Measurements from ENCODE around the gene PSD2.

Gene PSD2

DNA sequence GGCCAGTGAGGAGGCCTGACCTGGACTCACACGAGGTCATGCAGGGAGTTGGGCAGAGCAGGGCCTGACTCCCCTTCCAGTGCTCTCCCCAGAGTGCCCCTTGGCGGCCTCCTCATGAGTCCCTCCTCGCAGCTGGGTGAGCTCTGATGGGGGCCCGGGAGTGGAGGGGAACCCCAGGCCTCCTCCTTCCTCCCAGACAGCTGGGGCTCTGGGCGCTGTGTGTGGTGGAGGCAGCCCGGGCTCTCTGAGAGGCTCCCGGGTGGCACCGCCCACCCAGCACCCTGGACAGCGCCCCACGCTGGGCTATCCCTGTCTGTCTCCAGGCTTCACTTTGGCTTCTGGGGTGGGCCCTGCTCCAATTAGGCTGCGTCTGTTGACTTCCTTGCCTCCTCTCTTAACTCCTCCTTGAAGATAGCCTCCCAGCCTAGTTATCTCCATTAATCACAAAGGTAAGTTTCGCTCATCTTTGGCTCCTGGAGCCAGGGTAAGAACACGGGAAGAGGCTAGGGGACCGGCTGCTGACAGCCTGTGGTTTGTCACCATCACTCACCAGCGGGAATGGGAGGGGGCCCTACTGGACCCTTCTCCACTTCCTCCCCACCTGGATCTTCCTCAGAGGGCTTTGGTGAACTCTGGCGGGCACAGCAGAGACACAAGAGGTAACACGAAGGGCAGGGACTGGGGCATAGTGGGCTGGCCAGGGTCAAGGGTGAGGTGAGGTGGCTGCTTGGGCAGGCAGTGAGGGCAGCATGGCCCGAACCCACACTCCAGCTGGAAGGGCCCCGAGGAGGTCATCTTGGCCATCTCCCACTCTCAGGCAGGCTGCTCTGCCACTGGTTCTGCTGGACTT, 13.1 kb downstream of the PSD2 start:
- Histone ChIP-seq H3K36me3 (ENCODE audit: insufficient read depth, low read length) (no peaks in the 10 kb centered on the region), H3K4me1 (ENCODE audit: insufficient read depth, low read length) (no peaks in the 10 kb centered on the region), H3K9me3 (ENCODE audit: control insufficient read depth, insufficient read depth, low read length) (no peaks in the 10 kb centered on the region), H3K9ac (ENCODE audit: low read depth, low read length) (no peak overlapping the region)

DNA sequence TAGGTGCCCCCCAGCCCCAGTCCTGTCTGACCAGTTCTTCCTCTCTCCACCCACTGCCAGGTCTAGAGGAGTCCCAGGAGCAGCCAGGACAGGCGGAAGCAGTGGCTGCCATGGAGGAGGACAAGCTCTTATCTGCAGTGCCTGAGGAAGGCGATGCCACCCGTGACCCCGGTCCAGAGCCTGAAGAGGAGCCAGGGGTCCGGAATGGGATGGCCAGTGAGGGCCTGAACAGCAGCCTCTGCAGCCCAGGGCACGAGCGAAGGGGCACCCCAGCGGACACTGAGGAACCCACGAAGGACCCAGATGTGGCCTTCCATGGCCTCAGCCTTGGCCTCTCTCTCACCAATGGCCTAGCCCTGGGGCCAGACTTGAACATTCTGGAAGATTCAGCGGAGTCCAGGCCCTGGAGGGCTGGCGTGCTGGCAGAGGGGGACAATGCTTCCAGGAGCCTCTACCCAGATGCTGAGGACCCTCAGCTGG, 13.8 kb downstream of the PSD2 start:
- Histone ChIP-seq H3K4me1 (ENCODE audit: insufficient read depth, low read length) (no peaks in the 10 kb centered on the region), H3K36me3 (ENCODE audit: insufficient read depth, low read length) (no peaks in the 10 kb centered on the region), H3K9ac (ENCODE audit: low read depth, low read length) (no peak overlapping the region), H3K9me3 (ENCODE audit: control insufficient read depth, insufficient read depth, low read length) (no peaks in the 10 kb centered on the region)

DNA sequence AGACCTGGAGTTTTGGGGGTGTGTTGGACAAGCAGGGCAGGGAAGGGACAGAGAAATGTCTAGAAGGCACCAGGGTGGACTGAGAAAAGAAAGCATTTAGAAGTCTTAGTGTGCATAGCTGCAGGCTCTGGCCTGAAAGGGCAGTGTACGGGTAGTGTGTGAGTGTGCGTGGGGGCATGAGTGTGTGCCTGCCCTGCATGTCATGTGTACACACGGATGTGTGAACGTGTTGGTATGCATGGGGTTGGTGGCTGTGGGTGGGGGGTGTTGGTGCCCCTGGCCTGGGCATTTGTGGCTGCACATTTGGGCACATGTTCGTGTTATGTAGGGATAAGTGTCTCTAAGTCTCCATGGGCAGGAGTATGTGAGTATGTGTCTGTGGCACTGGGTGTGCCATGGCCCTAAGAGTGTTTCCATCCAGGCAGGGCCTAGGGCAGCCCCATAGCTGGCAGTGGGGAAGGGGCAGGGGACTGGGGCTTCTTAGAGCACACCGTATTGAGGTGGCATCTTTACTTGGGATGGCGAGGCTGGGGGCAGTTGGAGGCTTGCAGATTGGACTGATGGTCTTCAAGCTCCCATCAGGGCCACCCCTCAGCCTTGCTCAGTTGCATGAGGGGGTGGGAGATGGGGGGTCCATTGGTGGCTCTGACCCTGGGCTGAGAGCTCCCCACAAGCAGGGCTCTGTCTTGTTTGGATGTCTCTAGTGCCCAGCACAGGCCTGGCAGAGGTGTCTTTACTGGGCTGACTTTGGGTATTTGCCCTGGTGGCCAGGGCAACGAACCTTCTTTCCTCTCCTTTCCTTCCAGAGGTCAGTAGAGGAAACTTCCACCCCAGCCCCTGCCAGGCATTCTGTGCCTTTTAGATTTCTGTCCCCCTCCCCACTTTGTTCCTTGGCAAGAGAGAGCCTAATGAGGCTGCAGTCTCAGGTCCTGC, 15.0 kb downstream of the PSD2 start:
- Histone ChIP-seq H3K9ac (ENCODE audit: low read depth, low read length) (no peak overlapping the region), H3K4me1 (ENCODE audit: insufficient read depth, low read length) (no peaks in the 10 kb centered on the region), H3K36me3 (ENCODE audit: insufficient read depth, low read length) (no peaks in the 10 kb centered on the region), H3K9me3 (ENCODE audit: control insufficient read depth, insufficient read depth, low read length) (no peaks in the 10 kb centered on the region)

DNA sequence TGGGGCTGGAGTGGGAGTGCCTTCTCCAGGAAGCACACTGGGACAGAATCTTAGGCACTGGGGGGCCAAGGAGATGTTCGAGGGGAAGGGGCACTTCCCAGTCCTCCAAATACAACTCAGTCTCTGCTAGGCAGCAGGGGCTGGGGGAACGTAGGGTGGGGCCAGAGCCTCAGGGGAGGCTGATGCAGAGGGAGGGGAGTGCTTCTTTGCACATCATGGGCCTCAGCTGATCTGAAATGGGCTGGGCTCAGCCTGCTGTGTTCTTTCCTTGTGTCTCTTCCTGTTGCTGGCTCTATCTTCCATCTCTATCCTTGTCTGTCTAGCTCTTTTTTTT, 15.6 kb downstream of the PSD2 start:
- Histone ChIP-seq H3K9ac (ENCODE audit: low read depth, low read length) (no peak overlapping the region), H3K36me3 (ENCODE audit: insufficient read depth, low read length) (no peaks in the 10 kb centered on the region), H3K4me1 (ENCODE audit: insufficient read depth, low read length) (no peaks in the 10 kb centered on the region), H3K9me3 (ENCODE audit: control insufficient read depth, insufficient read depth, low read length) (no peaks in the 10 kb centered on the region)

DNA sequence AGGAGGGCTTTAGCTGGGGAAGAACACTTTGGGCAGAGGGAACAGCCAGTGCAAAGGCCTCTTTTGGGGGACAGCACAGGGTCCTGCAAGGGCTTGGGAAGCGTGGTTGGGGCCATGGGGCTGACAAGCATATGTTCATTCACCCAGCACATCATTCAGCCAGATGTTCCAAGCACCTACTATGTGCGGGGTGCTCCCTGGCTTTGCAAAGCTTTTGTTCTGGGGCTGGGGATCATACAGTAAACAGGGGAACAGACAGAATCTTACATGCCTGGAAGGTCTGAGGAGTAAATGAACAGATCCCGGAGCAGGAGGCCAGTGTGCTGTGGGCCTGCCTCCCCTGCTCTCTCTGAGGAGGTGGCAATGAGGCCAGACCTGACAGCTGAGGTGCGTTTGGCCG, 16.7 kb downstream of the PSD2 start:
- Histone ChIP-seq H3K9ac (ENCODE audit: low read depth, low read length) (no peak overlapping the region), H3K4me1 (ENCODE audit: insufficient read depth, low read length) (no peaks in the 10 kb centered on the region), H3K9me3 (ENCODE audit: control insufficient read depth, insufficient read depth, low read length) (no peaks in the 10 kb centered on the region), H3K36me3 (ENCODE audit: insufficient read depth, low read length) (no peaks in the 10 kb centered on the region)

DNA sequence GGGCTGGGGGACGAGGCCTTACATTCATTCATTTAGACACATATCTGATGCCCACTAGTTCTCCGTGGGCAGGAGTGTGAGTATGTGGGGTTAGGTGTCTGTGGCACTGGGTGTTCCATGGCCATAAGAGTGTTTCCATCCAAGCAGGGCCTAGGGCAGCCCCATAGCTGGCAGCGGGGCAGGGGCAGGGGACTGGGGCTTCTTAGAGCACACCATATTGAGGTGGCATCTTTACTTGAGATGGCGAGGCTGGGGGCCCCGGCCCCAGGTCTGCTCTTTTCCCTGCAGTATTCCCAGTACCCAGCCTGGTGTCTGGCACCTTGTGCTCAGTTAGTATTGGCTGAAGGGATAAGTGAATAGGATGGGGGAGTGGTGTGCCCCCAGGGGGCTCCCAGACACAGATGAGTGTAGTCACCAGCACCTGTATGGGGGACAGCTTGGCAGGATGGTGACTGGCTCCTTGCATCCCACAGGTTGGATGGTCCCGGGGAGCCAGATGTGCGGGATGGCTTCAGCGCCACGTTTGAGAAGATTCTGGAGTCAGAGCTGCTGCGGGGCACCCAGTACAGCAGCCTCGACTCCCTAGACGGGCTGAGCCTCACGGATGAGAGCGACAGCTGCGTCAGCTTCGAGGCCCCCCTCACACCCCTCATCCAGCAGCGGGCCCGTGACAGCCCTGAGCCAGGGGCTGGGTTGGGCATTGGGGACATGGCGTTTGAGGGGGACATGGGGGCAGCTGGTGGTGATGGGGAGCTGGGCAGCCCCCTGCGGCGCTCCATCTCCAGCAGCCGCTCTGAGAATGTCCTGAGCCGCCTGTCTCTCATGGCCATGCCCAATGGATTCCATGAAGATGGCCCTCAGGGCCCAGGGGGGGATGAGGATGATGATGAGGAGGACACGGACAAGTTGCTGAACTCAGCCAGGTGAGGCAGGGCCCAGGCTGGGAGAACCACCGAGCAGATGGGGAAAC, 17.5 kb downstream of the PSD2 start:
- Histone ChIP-seq H3K9ac (ENCODE audit: low read depth, low read length) (no peak overlapping the region), H3K9me3 (ENCODE audit: control insufficient read depth, insufficient read depth, low read length) (no peaks in the 10 kb centered on the region), H3K4me1 (ENCODE audit: insufficient read depth, low read length) (no peaks in the 10 kb centered on the region), H3K36me3 (ENCODE audit: insufficient read depth, low read length) (no peaks in the 10 kb centered on the region)

DNA sequence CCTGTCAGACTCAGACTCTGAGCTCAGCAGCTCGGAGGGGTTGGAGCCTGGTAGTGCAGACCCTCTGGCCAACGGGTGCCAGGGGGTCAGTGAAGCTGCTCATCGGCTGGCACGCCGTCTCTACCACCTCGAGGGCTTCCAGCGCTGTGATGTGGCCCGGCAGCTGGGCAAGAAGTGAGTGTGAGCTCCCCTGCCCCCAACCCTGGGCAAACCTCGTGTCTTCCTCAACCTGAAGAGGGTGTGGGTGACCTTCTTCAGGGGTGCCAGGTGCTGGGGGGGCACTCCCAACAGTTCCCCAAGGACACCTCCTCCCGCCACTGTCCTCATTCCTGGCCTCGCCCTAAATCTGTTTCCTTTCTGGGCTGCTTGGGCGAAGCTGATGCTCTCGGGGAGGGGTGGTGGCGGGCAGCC, 18.6 kb downstream of the PSD2 start:
- Histone ChIP-seq H3K36me3 (ENCODE audit: insufficient read depth, low read length) (no peaks in the 10 kb centered on the region), H3K9me3 (ENCODE audit: control insufficient read depth, insufficient read depth, low read length) (no peaks in the 10 kb centered on the region; the same call in 1 of the 2 replicates), H3K9ac (ENCODE audit: low read depth, low read length) (no peak overlapping the region), H3K4me1 (ENCODE audit: insufficient read depth, low read length) (no peaks in the 10 kb centered on the region)

DNA sequence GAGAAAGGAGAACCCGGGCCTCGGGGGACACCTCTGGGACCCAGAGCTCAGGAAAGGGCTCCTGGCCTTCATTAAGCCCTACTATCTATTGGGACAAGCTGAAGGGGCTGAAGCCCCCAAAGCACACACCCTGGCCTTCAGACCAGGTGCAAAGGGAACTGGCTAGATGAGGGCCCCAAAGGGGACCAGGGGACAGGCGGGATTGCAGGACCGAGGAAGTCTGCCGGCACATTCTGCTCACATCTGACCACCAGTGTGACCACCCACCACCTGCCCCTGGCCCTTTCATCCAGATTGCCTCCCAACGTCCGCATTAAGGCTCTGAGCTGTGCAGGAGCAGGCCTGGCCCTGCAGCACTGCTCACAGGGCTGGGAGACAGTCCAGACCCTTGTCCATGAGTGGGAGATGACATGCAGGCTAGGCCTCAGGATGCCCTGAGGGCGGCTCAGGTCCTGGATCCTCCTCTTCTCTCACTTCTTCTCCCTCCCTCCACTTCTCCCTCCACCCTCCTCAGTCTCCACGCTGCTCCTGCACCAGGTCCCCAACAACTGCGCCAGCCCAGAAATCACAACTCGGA, 19.2 kb downstream of the PSD2 start:
- Histone ChIP-seq H3K9me3 (ENCODE audit: control insufficient read depth, insufficient read depth, low read length) (no peaks in the 10 kb centered on the region; the same call in 1 of the 2 replicates), H3K4me1 (ENCODE audit: insufficient read depth, low read length) (no peaks in the 10 kb centered on the region), H3K9ac (ENCODE audit: low read depth, low read length) (no peak overlapping the region), H3K36me3 (ENCODE audit: insufficient read depth, low read length) (no peaks in the 10 kb centered on the region)

DNA sequence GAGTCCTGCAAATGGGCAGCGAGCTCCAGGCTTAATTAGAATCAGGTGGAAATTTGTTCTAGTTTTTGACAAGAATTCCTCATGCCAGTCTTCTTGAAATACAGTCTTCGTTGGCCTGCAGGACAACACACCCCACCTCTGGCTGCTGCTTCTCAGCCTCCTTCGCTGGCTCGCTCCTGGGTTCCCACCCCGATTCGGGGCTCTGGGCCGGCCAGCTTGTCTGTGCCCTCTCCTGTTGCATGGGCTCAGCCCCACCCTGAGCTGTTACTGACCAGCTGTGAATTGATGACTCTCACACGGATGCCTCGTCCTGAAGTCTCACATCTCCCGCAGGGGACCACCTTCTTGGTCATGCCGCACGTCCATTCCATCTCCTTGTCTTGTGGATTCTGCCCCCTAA, 21.0 kb downstream of the PSD2 start:
- no peak overlapping the region for H3K9ac ChIP-seq (ENCODE audit: low read depth, low read length)
- H3K36me3 ChIP-seq (ENCODE audit: insufficient read depth, low read length), result no peaks in the 10 kb centered on the region
- H3K9me3 ChIP-seq (ENCODE audit: control insufficient read depth, insufficient read depth, low read length), result no peaks in the 10 kb centered on the region; the same call in 1 of the 2 replicates
- no peaks in the 10 kb centered on the region for H3K4me1 ChIP-seq (ENCODE audit: insufficient read depth, low read length)

DNA sequence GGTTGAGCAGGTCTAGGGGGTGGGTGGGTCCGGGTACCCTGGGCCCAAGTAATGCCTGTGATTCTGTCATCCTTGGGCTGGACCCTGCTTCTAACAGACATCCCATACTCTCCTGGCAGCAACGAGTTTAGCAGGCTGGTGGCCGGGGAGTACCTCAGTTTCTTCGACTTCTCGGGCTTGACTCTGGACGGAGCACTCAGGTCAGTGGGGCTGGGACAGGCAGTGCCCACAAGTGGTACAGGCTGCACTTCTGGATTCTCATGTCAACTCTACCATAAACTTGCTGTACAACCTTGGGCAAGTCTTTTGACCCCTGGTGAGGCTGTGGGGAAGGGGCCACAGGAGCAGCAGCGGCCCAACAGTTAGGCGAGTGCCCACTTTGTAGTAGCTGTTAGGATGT, 21.8 kb downstream of the PSD2 start:
- Histone ChIP-seq H3K9ac (ENCODE audit: low read depth, low read length) (no peak overlapping the region), H3K4me1 (ENCODE audit: insufficient read depth, low read length) (no peaks in the 10 kb centered on the region), H3K9me3 (ENCODE audit: control insufficient read depth, insufficient read depth, low read length) (no peaks in the 10 kb centered on the region; the same call in 1 of the 2 replicates), H3K36me3 (ENCODE audit: insufficient read depth, low read length) (no peaks in the 10 kb centered on the region)

DNA sequence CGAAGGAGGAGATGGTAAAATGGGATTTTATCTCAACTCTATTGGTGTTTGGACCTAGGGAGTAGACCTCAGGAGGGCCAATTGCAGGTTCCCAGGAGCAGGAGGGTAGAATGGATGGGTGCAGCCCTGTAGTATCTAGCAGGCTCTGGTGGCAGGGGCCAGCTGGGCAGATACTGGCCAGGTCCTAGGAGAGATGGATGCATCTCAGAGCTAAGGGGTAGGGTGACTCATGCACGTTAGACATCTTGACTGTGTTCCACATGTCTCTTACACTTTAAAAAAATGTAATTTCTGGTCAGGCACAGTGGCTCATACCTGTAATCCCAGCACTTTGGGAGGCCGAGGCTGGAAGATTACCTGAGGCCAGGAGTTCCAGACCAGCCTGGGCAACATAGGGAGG, 22.4 kb downstream of the PSD2 start:
- no peaks in the 10 kb centered on the region; the same call in 1 of the 2 replicates for H3K9me3 ChIP-seq (ENCODE audit: control insufficient read depth, insufficient read depth, low read length)
- H3K4me1 ChIP-seq (ENCODE audit: insufficient read depth, low read length), result no peaks in the 10 kb centered on the region
- no peak overlapping the region for H3K9ac ChIP-seq (ENCODE audit: low read depth, low read length)
- no peaks in the 10 kb centered on the region for H3K36me3 ChIP-seq (ENCODE audit: insufficient read depth, low read length)

DNA sequence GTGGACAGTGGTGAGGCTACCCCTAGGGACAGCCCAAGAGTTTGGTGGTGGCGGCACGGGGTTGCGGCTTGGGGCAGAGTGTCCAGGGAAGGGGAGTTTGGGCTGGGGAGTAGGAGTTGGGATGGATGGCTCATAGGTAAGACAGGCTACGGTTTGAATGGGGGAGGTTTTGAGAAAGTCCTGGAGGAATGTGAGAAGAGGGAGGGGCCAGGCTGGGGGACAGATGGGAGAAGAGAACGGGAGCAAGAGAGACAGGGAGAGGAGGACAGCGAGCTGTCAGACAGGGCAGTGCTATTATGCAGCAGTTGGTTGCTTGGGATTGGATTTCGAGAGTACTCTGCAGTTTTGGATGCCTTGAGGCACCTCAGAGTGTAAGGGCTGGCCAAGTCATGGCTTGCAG, 24.5 kb downstream of the PSD2 start:
- no peak overlapping the region for H3K9ac ChIP-seq (ENCODE audit: low read depth, low read length)
- H3K4me1 ChIP-seq (ENCODE audit: insufficient read depth, low read length), result no peaks in the 10 kb centered on the region
- H3K36me3 ChIP-seq (ENCODE audit: insufficient read depth, low read length), result no peaks in the 10 kb centered on the region
- H3K9me3 ChIP-seq (ENCODE audit: control insufficient read depth, insufficient read depth, low read length), result no peaks in the 10 kb centered on the region; the same call in 1 of the 2 replicates

DNA sequence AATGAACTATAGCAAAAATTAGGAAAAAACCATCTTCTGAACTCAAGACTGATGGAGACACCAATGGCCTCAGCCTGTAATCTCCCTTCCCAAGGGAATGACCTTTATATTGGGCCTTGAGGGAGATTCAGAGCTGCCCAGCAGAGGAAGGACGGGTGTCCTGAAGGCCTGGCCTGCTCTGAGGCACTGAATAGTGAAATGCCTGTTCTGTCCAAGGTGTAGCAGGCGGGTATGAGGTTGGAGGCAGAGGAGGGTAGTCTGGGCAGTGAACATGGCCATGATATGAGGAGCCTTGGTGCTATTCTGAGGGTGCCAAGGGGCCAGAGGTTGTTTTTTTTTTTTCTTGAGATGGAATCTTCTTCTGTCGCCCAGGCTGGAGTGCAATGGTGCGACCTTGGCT, 25.0 kb downstream of the PSD2 start:
- H3K4me1 ChIP-seq (ENCODE audit: insufficient read depth, low read length), result no peaks in the 10 kb centered on the region
- H3K9ac ChIP-seq (ENCODE audit: low read depth, low read length), result no peak overlapping the region
- no peaks in the 10 kb centered on the region for H3K36me3 ChIP-seq (ENCODE audit: insufficient read depth, low read length)
- H3K9me3 ChIP-seq (ENCODE audit: control insufficient read depth, insufficient read depth, low read length), result no peaks in the 10 kb centered on the region; the same call in 1 of the 2 replicates
